HuH-7 (cell line): ENCODE results near the gene RBMX.

Experiments used
- DNase-seq: peaks from one replicate; pipeline ENCODE4 v3.0.0; 2011; ENCODE audit warnings: low spot score

Gene RBMX

DNA sequence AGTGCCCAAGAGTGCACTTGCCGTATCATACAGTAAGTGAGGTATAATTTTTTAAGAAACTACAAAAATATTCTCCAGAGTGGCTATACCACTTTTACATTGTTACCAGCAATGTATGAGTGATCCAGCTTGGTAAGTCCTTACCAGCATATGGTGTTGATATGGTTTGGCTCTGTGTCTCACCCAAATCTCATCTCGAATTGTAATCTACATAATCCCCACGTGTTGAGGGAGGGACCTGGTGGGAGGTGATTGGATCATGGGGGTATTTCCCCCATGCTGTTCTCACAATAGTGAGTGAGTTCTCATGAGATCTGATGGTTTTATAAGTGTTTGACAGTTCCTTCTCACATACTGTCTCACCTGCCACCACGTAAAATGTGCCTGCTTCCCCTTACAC is 44.8 kb downstream of the RBMX start:
- DNase-seq, result no peak

DNA sequence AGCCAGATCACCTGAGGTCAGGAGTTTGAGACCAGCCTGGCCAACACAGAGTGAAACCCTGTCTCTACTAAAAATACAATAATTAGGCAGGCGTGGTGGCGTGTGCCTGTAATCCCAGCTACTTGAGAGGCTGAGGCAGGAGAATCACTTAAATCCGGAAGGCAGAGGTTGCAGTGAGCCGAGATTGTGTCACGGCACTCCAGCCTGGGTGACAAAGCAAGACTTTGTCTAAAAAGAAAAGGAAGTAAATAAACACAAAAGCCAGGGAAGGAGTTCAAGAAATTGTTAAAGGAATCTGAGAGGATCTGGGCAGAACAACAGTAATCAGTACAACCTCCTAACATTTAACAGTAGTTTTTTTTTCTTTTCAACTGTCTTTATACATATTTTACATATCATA is 51.1 kb downstream of the RBMX start:
- no peak for DNase-seq

DNA sequence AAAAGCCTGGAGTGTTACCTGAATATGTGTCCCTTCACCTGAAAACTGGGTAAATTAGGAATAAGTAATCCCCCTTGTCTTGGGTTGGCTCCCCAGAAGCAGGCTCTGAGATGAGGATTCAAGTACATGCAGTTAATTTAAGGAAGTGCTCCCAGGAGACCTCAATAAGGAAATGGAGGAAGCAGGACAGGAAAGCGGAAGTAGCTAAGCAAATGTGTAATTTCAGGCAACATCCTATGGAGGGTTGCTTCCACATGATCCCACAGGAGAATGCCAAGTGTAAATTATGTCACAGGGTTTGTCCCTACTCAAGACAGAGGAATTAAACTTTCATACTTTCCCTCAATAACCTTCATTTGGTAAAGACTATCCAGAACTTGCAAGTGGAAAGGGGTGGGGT is 51.7 kb downstream of the RBMX start:
- DNase-seq, result no peak

DNA sequence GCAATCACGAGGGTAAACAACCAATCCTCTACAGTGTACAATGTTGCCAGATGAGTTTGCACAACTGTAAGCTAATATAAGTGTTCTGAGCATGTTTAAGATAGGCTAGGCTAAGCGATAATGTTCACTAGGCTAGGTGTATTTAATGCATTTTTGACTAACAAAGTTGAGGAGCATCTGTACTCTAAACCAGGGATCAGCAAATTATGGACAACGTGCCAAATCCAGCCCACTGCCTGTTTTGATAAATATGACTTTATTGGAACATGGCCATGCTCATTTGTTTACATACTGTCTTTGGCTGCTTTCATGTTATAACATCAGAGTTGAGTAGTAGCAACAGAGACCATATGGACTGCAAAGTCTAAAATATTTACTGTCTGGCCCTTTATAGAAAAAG is 53.5 kb downstream of the RBMX start:
- no peak for DNase-seq

DNA sequence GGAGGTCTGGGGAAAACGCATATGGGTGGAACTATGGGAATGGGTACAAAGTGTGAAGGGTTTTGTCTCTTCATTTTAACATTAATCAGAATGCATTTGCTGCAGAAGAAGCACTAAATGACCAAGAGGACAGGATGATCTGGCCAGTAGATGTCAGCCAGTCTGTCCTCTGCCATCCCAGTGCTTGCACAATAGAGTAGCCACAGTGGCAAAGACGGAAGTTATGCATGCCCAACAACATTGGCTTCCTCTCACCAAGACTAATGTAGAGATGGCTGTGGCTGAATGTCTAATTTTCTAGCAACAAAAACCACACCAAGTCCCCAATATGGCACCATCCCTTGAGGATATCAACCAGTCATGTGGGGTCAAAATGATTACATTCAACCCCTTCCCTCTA is 54.8 kb downstream of the RBMX start:
- DNase-seq, result no peak
